GM19099 (cell line): ENCODE data around the gene ABCA3.

Experiments
- POLR2A ChIP-seq: IDR thresholded peaks from 3 replicates; pipeline ENCODE4 v1.6.1; 2011; ENCODE audit warnings: low read depth; ENCODE audit not compliant: insufficient read length; ENCODE audit errors: extremely low read depth

Gene ABCA3

DNA sequence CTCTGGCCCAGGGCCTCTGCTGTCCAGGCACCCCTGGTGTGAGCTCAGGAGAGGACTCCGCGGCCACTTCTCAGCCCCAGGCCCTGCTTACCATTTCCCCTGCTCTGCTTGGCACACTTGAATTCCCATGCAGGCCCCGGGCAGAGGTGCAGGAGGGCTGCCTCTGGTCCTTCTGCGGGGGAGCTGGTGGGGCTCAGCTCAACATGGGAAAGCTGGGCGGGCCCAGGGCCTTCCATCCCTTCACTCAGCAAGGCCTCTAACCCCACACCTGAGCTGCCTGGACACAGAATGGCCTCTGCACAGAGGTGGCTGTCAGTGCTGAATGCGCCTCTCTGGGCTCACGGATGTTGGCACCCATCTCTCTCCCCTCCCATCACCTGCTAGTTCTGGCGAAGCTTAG lies 60.1 kb downstream of the ABCA3 start:
- no peak for TF ChIP-seq POLR2A

DNA sequence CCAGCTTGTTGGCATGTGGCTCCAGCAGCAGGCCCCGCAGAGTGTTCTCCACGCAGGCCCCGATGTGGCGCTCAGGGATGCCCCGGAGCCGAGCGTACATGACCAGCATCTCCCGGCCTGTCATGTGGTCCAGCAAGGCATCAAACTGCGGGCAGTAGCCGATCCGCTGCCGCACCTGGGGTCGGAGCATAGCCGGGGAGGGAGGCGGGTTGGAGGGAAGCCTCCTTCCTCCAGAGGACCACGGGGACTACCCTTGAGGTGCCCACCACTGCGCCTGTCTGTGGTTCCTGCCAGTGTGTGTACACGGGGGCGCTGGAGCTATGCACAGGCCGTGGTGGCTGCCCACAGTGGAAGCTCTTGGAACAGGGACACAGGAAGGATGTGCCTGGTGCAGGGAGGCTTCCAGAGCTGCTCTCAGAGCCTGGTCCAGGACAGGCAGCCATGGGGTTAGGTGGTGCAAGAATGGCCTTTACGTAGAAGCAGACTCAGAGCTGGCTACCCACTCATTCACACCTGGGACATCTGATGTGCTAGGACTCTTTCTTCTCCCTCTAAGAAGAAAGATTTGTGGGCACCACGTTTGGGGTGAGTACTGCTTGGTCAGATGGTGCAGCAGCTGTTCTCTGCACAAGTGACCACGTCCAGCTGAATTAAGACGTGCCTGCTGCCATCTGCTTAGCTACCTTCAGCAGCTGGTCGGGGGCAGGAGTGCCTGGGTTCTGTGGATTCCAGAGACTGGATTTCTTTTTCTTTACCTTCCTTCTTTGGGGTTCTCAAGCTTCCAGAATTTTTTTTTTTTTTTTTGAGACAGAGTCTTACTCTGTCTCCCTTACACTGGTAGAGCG lies 61.4 kb downstream of the ABCA3 start:
- no peak for TF ChIP-seq POLR2A

DNA sequence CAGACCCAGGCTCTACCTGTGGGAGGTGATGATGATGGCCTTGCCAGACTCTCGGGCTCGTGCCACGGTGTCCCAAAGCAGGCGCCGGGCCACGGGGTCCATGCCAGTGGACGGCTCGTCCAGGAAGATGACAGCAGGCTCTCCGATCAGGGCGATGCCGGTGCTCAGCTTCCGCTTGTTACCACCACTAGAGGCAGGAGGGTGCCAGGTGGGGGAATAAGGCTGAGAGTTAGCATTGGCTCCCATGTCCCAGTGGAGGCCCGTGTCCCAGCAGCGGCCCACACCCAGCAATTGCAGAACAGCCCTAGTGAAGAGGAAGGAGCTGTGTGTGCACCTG lies 62.3 kb downstream of the ABCA3 start:
- TF ChIP-seq POLR2A = no peak

DNA sequence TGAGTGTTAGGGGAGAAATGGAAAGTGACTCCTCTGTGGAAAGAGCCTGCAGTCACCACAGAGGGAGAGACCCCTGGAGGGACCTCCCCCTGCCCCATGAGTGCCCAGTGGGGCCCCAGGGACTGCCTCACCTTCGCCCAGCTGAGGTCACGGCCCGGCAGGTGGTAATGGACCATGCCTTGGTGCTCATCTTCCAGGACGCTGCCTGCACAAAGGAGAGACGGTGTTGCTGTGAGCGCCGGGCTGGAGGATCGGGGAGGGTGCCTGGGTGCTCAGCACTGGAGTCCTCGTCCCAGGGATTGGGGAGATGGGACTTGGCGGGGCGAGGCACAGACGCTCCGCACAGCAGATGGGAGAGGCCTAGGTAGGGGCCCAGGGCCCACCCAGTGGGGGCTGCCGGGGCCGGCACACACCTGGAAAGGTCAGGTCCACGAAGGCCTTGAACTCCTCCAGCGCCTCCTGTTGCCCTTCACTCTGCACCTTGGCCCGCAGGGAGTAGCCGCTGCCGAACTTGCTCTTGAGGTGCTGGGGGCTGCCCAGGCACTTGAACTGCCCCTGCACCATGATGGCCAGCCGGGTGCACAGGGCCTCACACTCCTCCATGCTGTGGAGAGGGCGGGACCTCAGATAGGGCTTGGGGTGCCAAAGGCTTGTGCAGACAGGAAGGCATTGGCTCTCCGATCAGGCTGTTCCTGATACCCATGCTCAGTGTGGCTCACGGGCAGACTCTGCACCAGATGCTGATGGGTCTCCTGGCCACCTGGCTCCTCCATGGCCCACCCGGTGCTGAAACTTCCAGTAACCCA lies 62.9 kb downstream of the ABCA3 start:
- TF ChIP-seq POLR2A = no peak

DNA sequence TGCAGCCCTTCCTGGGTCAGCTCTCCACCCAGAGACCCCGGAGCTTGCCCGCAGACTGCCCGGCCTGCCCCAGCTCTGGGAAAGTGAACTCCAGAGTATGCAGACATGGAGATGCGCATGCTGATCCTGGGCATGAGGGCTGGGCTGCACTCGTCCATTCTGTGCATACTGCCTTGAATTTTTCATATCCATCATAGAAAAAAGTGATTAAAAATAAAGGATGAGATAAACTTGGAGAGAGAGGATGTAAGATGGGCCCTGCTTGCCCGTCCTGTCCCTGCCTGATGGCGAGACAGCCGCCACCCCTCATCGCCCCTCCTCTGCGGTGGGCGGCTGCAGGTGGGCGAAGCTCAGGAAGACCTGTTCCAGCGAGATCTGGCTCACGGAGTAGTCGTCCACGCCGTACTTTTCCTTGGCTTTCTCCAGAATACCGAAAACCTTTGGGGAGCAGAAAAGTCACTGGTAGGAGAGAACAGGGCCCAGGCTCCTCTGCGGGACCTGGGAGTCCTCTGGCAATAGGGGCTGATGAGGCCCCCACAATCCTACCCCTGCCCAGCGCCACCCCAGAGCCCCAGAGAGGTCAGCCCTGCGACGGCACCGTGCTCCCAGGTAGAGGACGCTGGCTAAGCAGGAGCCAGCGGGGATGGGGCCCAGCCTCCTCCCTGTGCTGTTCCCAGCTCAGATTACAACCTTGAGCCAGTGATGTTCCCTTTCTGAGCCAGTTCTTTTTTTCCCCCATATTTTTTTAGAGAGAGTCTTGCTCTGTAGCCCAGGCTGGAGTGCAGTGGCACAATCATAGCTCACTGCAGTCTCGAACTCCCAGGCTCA lies 63.9 kb downstream of the ABCA3 start:
- TF ChIP-seq POLR2A = no peak

DNA sequence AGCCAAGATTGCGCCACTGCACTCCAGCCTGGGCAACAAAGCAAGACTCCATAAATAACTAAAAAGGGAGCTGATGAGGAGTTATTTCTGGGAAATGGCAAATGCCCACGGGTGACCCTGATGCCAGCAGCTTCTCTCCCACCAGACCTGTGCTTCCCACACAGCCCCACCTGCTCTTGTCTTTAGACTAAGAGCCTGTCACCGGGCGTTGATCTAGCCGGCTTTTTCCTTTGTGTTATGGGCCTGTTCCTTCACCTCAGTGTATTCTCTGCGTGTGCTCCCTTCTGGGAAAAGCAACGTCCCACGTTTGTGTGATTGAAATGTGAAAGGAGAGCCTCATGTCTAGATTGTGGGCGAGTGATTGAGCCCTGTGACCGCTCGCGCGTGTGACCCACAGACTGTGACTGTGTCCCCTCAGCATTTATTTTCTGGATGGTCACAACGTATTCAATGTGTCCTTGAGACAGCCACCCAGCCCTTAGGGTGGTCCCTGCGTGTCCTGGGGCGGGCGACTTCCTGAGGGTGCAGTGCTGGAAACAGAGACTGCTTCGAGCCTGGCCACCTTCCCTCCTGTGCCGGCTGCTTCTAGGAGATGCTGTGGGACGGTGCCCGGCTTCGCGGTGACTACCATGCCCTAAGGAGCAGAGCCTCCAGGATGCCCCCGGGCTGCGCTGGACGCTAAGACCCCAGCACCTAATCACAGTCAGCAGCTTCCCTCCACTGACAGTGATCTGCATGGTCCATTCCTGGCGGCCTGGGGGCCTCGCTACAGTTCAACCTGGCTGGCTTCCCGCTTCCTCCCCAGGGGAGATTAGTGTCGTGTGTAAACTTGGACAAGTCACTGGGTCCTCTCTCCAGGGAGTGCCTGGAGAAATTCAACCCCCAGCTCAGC lies 64.8 kb downstream of the ABCA3 start:
- no peak for TF ChIP-seq POLR2A

DNA sequence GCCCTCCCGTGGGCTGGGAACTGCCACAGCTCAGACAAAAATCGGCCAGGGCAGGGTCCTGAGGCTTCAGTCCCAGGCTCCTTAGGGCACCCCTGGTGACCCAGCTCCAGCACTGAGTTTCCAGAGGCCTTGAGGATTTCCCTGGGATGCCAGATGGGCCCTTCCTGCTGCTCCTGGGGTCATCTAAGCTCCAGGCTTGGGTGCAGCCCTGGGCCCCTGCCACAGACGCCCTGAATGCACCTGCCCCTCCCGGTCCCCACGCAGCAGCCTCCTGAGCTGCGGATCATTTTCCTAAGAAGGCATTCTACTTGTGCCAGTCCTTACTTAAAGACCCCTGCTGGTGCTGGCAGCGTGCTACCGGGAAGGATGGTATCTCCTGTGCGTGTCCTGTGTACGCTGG lies 66.6 kb downstream of the ABCA3 start:
- no peak for TF ChIP-seq POLR2A

DNA sequence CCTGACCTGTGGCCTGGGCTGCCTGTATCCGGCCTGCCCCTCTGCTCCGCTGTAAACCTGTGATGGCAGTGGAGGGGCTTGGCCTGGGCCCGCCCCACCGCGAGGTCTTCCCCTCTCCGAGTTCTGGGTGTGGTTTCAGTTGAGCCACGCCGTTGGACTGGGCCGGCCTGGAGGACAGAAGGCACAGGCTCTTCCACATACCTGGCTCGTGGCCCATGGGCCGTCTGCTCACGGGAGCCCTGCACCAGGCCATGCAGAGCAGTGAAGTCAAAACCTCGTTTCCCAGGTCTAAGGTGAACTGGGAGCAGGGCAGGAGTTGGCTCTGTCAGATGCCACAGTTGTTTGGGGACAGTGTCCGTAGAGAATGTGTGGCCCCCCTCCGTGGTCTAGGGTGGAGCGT lies 67.0 kb downstream of the ABCA3 start:
- no peak for TF ChIP-seq POLR2A

DNA sequence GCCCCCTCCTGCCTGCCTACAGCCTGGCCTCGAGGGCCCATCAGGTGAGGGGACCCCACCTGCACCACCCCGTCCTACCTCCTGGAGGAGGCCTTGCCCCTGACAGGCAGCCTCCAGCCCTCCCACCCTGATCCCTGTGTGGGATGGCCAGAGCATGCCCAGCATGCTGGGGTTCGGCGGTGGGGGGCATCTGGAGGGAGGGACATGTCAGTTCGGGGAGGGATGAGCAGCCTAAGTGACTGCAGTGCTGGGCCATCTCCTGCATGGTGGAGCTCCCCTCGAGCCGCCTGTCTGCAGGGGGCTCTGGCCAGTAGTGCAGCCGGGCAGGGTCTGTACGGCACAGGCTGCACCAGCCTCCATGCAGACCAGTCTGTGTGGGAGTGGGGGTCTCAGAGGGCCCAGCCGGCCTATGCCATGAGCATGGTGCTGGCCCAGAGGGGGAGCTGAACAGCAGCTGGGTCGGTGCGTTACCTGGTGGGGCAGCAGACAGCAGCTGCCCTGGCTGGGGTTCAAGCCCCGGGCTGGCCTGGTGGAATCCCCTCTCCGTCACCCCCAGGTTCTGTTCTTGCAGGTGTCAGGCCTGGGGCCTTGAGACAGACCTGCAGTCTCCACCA lies 68.6 kb downstream of the ABCA3 start:
- no peak for TF ChIP-seq POLR2A

DNA sequence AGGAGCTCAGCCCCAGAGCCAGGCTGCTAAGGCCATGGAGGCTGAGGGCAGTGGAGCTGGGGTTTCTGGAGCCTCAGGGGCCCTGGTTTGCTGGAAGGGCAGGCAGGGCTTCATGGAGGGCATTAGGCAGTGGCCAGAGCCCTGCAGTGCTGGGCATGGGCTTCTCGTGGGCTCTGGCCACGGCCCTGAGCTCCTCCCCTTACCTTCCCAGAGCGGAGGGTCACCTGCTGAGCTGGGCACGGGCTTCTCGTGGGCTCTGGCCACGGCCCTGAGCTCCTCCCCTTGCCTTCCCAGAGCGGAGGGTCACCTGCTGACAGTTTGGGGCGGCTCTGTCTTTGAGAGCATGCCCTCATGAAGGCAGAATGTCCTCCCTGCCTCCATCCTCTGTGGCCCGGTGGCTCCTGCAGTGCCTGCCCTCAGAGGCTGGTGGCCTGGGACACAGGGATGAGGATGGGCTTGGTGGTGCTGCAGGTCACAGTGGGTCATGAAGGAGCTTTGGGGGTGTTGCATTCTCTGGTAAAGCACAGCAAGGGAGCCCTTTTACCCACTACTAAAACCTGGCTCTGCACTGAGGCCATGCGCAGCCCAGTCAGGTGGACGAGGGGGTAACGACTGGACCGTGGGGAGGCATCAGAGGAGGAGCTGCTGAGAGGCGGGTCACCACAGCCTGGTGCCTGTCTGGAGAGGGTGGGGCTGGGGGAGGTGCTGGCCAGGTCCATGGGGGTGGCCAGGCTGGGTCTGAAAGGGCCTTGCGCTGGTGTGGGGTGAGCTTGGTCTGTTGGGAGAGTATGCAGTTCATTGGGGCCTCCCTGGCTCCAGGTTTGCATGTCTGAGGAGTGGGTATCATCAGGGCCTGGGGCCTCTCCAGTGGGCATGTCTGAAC lies 69.7 kb downstream of the ABCA3 start:
- TF ChIP-seq POLR2A = no peak

DNA sequence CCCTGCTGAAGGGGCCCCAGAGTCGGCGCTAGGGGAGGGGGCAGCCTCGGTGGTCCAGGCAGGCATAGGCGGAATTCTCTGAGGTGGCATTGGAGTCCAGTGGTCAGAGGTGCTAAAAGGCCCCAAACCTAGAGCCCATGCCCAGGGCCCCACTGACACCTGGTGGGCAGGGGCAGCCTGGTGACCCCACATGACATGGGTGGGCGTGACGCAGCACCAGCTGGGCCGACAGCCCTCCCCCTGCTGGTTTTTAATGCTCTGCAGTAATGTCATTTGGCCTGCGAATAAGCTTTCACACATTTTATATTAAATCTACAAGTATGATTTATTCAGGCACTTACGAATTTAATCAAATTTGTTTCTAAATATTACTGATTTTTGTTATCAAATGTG lies 70.5 kb downstream of the ABCA3 start:
- no peak for TF ChIP-seq POLR2A

DNA sequence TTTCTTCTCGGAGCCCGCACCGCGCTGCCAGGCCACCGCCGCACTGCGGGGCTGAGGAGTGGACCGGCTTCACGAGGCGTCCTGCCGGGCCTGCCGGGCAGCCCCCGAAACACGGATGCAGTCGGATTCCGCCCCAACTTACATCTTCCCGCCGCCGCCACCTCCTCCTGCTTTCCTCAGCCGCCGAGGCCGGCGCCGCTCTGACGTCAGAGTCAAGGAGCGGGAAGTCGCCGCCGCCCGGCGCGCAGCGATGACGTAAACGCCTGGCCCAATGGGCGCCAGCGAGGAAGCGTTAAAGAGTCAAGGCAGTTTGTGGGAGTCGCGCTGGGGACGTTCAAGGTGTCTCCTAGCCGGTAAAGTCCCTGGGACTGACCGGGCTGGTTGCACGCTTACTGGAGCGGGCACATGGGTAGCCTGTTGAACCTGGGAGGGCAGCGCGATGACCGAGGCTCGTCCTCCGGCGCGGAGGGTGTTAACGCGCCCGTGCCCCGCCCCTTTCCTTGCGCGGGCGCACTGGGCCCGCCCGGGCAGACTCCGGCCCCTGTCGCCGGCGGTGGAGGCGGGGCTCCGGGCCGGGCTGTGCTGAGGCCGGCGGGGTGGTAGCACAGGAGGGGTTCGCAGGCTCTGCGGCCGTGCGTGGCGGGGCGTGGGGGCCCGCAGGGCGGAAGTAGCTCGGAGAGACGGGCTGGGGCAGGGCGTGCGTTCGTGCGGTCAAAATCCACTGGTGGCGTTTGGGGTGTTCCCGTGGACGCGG lies 72.4 kb downstream of the ABCA3 start, which contains the start of gene RNPS1:
TSS of gene RNPS1 (minus strand) at position 214 of the 754 bp plus-strand sequence. CDS start 3,483 bp downstream, outside the sequence.
- TF ChIP-seq POLR2A = peak; percentile 96
